GM23338 (cell line): ENCODE data around the gene CDKAL1. TPM values are rescaled to one million over a fixed set of nuclear protein-coding genes. Genes with fewer than 3 reads are reported as not detected.

Experiments used
- ATAC-seq: fragments of 200-7000 bp; cut with Tn5 transposase; 3 replicates; pipeline ENCODE4 v1.9.1; 2020
- DNase-seq: peaks from one replicate; pipeline ENCODE4 v3.0.0-alpha.2; 2015; ENCODE audit warnings: low spot score
- H2AFZ ChIP-seq: fragments of 200-600 bp; sonication (generic); 2 replicates; pipeline ENCODE4 v1.8.0; 2016; ENCODE audit warnings: antibody characterized with exemption, mild to moderate bottlenecking, moderate library complexity
- H3F3A ChIP-seq: fragments of 200-600 bp; sonication (generic); replicated peaks from 2 replicates; pipeline ENCODE4 v1.8.0; 2017; ENCODE audit warnings: antibody characterized with exemption, mixed run types, low read depth
- H3K27ac ChIP-seq: fragments of 200-600 bp; sonication (generic); 2 replicates; pipeline ENCODE4 v1.6.1; 2016; ENCODE audit warnings: low read depth
- H3K27me3 ChIP-seq: fragments of 200-600 bp; sonication (generic); 2 replicates; pipeline ENCODE4 v1.8.0; 2016; ENCODE audit warnings: mild to moderate bottlenecking, mixed run types, moderate library complexity; ENCODE audit not compliant: insufficient read depth
- H3K36me3 ChIP-seq: fragments of 200-600 bp; sonication (generic); 2 replicates; pipeline ENCODE4 v1.8.0; 2016; ENCODE audit warnings: mild to moderate bottlenecking; ENCODE audit not compliant: insufficient read depth
- H3K4me1 ChIP-seq: fragments of 200-600 bp; sonication (generic); 2 replicates; pipeline ENCODE4 v1.8.0; 2016; ENCODE audit warnings: mild to moderate bottlenecking, moderate library complexity; ENCODE audit not compliant: insufficient read depth
- H3K4me2 ChIP-seq: fragments of 200-600 bp; sonication (generic); 2 replicates; pipeline ENCODE4 v1.7.1; 2017; ENCODE audit warnings: mixed run types
- H3K4me3 ChIP-seq: fragments of 200-600 bp; sonication (generic); 2 replicates; pipeline ENCODE4 v1.6.1; 2016; ENCODE audit warnings: mixed run types
- H3K79me2 ChIP-seq: fragments of 200-600 bp; sonication (generic); replicated peaks from 2 replicates; pipeline ENCODE4 v1.8.0; 2017; ENCODE audit warnings: mild to moderate bottlenecking; ENCODE audit not compliant: insufficient read depth
- H3K9me2 ChIP-seq: fragments of 200-600 bp; sonication (generic); 2 replicates; pipeline ENCODE4 v1.8.0; 2017; ENCODE audit not compliant: insufficient read depth
- H4K20me1 ChIP-seq: fragments of 200-600 bp; sonication (generic); replicated peaks from 2 replicates; pipeline ENCODE4 v1.8.0; 2017; ENCODE audit warnings: mild to moderate bottlenecking; ENCODE audit not compliant: insufficient read depth
- H3K27ac Mint-ChIP-seq: 2 replicates; pipeline ENCODE4 v1.8.0; 2020; ENCODE audit warnings: inconsistent platforms, mild to moderate bottlenecking, moderate library complexity, mixed read lengths
- H3K27me3 Mint-ChIP-seq: 3 replicates; pipeline ENCODE4 v1.8.0; 2022; ENCODE audit warnings: low read depth, mild to moderate bottlenecking, moderate library complexity, mixed read lengths, inconsistent platforms; ENCODE audit not compliant: insufficient read depth, poor library complexity
- H3K36me3 Mint-ChIP-seq: 3 replicates; pipeline ENCODE4 v1.8.0; 2021; ENCODE audit warnings: low read depth, mild to moderate bottlenecking, inconsistent platforms, moderate library complexity, mixed read lengths
- H3K4me1 Mint-ChIP-seq: 3 replicates; pipeline ENCODE4 v1.8.0; 2020; ENCODE audit warnings: mild to moderate bottlenecking, inconsistent platforms, mixed read lengths
- H3K4me3 Mint-ChIP-seq: 3 replicates; pipeline ENCODE4 v1.8.0; 2021; ENCODE audit warnings: moderate library complexity, mild to moderate bottlenecking, inconsistent platforms, mixed read lengths
- H3K9me3 Mint-ChIP-seq: 3 replicates; pipeline ENCODE4 v1.8.0; 2020; ENCODE audit warnings: moderate library complexity, mild to moderate bottlenecking, inconsistent platforms, mixed read lengths
- CREB1 ChIP-seq: fragments of 250-450 bp; sonication (Bioruptor Pico); IDR thresholded peaks from 2 replicates; pipeline ENCODE4 v1.5.0; 2020; ENCODE audit warnings: low read depth, mild to moderate bottlenecking, moderate library complexity
- CTCF ChIP-seq, 2 experiments: fragments of 200-600 bp in 1 of 2; sonication (generic) in 1 of 2; conservative IDR thresholded peaks; 2 replicates each; pipeline versions ENCODE4 v1.5.1 to v1.6.1; 2016 to 2017; ENCODE audit warnings: antibody characterized with exemption in 2 of 2, low read depth in 2 of 2, mild to moderate bottlenecking in 2 of 2, moderate library complexity in 1 of 2
- ETS1 ChIP-seq: IDR thresholded peaks from 2 replicates; pipeline ENCODE4 v1.6.1; 2016; ENCODE audit warnings: antibody characterized with exemption
- EZH2 ChIP-seq: fragments of 200-600 bp; sonication (generic); IDR thresholded peaks from one replicate; pipeline ENCODE4 v1.8.0; 2017; ENCODE audit warnings: antibody characterized with exemption, mild to moderate bottlenecking, low read depth; ENCODE audit not compliant: unreplicated experiment
- EZH2phosphoT487 ChIP-seq: fragments of 200-600 bp; sonication (generic); IDR thresholded peaks from one replicate; pipeline ENCODE4 v1.8.1; 2018; ENCODE audit warnings: antibody characterized with exemption; ENCODE audit not compliant: unreplicated experiment
- JUNB ChIP-seq: IDR thresholded peaks from one replicate; pipeline ENCODE4 v1.6.1; 2016; ENCODE audit warnings: antibody characterized with exemption; ENCODE audit not compliant: unreplicated experiment
- NANOG ChIP-seq: IDR thresholded peaks from 2 replicates; pipeline ENCODE4 v1.6.1; 2016; ENCODE audit warnings: antibody characterized with exemption, borderline replicate concordance
- POLR2AphosphoS5 ChIP-seq: IDR thresholded peaks from 2 replicates; pipeline ENCODE4 v1.6.1; 2016; ENCODE audit warnings: antibody characterized with exemption, low read depth
- REST ChIP-seq: IDR thresholded peaks from one replicate; pipeline ENCODE4 v1.6.1; 2018; ENCODE audit warnings: antibody characterized with exemption; ENCODE audit not compliant: unreplicated experiment
- STAT1 ChIP-seq: IDR thresholded peaks from one replicate; pipeline ENCODE4 v1.6.1; 2016; ENCODE audit warnings: antibody characterized with exemption; ENCODE audit not compliant: unreplicated experiment
- ZNF114 ChIP-seq: fragments of 250-450 bp; sonication (Bioruptor Pico); IDR thresholded peaks from 2 replicates; pipeline ENCODE4 v1.5.0; 2020; ENCODE audit warnings: mild to moderate bottlenecking, moderate library complexity
- ZNF331 ChIP-seq: fragments of 250-450 bp; sonication (Bioruptor Pico); IDR thresholded peaks from 2 replicates; pipeline ENCODE4 v1.5.0; 2020; ENCODE audit warnings: low read depth, mild to moderate bottlenecking, moderate library complexity
- ZNF462 ChIP-seq: fragments of 250-450 bp; sonication (Bioruptor Pico); IDR thresholded peaks from 2 replicates; pipeline ENCODE4 v1.5.0; 2020; ENCODE audit warnings: mild to moderate bottlenecking, moderate library complexity
- polyA plus RNA-seq: library from polyadenylated mRNA; unstranded; fragments of >200 nt; fragmentation: Nextera tagmentation; extraction: Ambion mirVana; gene quantifications from 2 replicates; pipeline ENCODE4 v1.2.1, GENCODE V29; 2016
- total RNA-seq: library from RNA; depleted of rRNA; stranded (reverse); fragments of >200 nt; shearing (Covaris generic); gene quantifications from 2 replicates; pipeline ENCODE4 v1.2.3, GENCODE V29; 2014

The CDKAL1 gene
- total and polyA plus RNA-seq, 2 experiments from 2014 or later: 17.8 to 35.0 TPM

GRCh38 chr6:20672038-20672437 lies 137.8 kb downstream of the CDKAL1 start:
- Mint-ChIP-seq H3K27ac (no peak overlapping the region; the same call in 1 of the 2 replicates), H3K4me1 (peaks cover 14% of the 10 kb centered on the region; the same call in 2 of the 3 replicates), H3K4me3 (no peak overlapping the region), H3K27me3 (peaks cover 2% of the 10 kb centered on the region), H3K36me3 (no peaks in the 10 kb centered on the region), H3K9me3 (no peaks in the 10 kb centered on the region)
- DNase-seq (no peak), ATAC-seq (no peak)
- H3F3A ChIP-seq: no peaks in the 10 kb centered on the region
- no peak overlapping the region for H3K27ac ChIP-seq
- no peaks in the 10 kb centered on the region for H4K20me1 ChIP-seq
- no peak overlapping the region for H2AFZ ChIP-seq
- no peak for TF ChIP-seq ZNF331 (CRISPR knock-in tag)
- TF ChIP-seq CREB1 (CRISPR knock-in tag): no peak
- TF ChIP-seq EZH2: no peak
- no peak for TF ChIP-seq STAT1
- TF ChIP-seq ZNF462: no peak
- no peak for TF ChIP-seq ZNF114 (CRISPR knock-in tag)
- no peak for TF ChIP-seq JUNB
- TF ChIP-seq ETS1: no peak
- TF ChIP-seq POLR2AphosphoS5: no peak
- TF ChIP-seq REST: no peak
- TF ChIP-seq EZH2phosphoT487: no peak
- no peak for TF ChIP-seq NANOG
- TF ChIP-seq CTCF (conservative IDR thresholded peaks at IDR 0.05; ENCODE audit: low read depth in 2 of 2): no peak
- H3K9me2 ChIP-seq: no peaks in the 10 kb centered on the region; the same call in 1 of the 2 replicates
- H3K4me1 ChIP-seq: peaks cover 18% of the 10 kb centered on the region
- no peak overlapping the region for H3K4me3 ChIP-seq
- peaks cover 5% of the 10 kb centered on the region for H3K79me2 ChIP-seq
- H3K27me3 ChIP-seq: no peaks in the 10 kb centered on the region
- no peaks in the 10 kb centered on the region for H3K36me3 ChIP-seq
- H3K4me2 ChIP-seq: no peak overlapping the region
